Measurements from ENCODE around the gene ST8SIA5. TPM values are rescaled to one million over a fixed set of nuclear protein-coding genes. Genes with fewer than 3 reads are reported as not detected.

Gene ST8SIA5
- total RNA-seq, 1 experiment from 2014 or later: not detected

- no peak for TF ChIP-seq CTCF (conservative IDR thresholded peaks at IDR 0.05)
- Histone ChIP-seq H3K9me2 (ENCODE audit: insufficient read depth) (no peaks in the 10 kb centered on the region), H3K27ac (no peak overlapping the region), H3K79me2 (ENCODE audit: low read depth) (no peaks in the 10 kb centered on the region), H3K4me3 (no peak overlapping the region), H3K4me2 (no peak overlapping the region), H3K4me1 (replicated peaks; ENCODE audit: insufficient read depth) (no peaks in the 10 kb centered on the region), H3K9me3 (ENCODE audit: insufficient read depth, low read depth) (no peaks in the 10 kb centered on the region), H4K20me1 (ENCODE audit: insufficient read depth) (no peaks in the 10 kb centered on the region), H3K27me3 (ENCODE audit: insufficient read depth, low read depth) (peaks cover 57% of the 10 kb centered on the region), H2AFZ (no peak overlapping the region), H3F3A (ENCODE audit: insufficient read depth, low read depth) (no peaks in the 10 kb centered on the region), H3K36me3 (ENCODE audit: low read depth) (no peaks in the 10 kb centered on the region)
- ChIA-PET CTCF (no interaction called here), POLR2A (ENCODE audit: unreplicated experiment) (interaction anchor here (0.6 kb wide), 1 partner anchor 1827 kb away, joined by 5 read pairs; no protein-coding TSS in a partner anchor)
- DNase-seq: no peak
- no TSS peak for BruUV-seq (replicated peaks)
- intact Hi-C loops (cut with micrococcal nuclease; ENCODE audit: unreplicated experiment): no loop called here
Observed at GRCh38 chr18:46627136-46627535, 129.7 kb downstream of the ST8SIA5 start.

- no peaks in the 10 kb centered on the region for H3K79me2 ChIP-seq (ENCODE audit: low read depth)
- H2AFZ ChIP-seq: no peak overlapping the region
- CTCF ChIA-PET: no interaction called here
- TF ChIP-seq CTCF (conservative IDR thresholded peaks at IDR 0.05) (no peak), EZH2 (IDR thresholded peaks at IDR 0.05; ENCODE audit: low read depth) (no peak)
- no TSS peak for BruUV-seq (replicated peaks)
- no peak overlapping the region for H3K27ac ChIP-seq
- intact Hi-C loops (cut with micrococcal nuclease; ENCODE audit: unreplicated experiment): no loop called here
- no peaks in the 10 kb centered on the region for H3K36me3 ChIP-seq (ENCODE audit: low read depth)
- no peak overlapping the region for H3K4me2 ChIP-seq
- H3F3A ChIP-seq (ENCODE audit: insufficient read depth, low read depth): no peaks in the 10 kb centered on the region
- H3K4me3 ChIP-seq: no peak overlapping the region
- no peaks in the 10 kb centered on the region for H3K4me1 ChIP-seq (replicated peaks; ENCODE audit: insufficient read depth)
- H4K20me1 ChIP-seq (ENCODE audit: insufficient read depth): no peaks in the 10 kb centered on the region
- no peak for DNase-seq
- peaks cover 54% of the 10 kb centered on the region for H3K27me3 ChIP-seq (ENCODE audit: insufficient read depth, low read depth)
- H3K9me2 ChIP-seq (ENCODE audit: insufficient read depth): no peaks in the 10 kb centered on the region
- POLR2A ChIA-PET (ENCODE audit: unreplicated experiment): interaction anchor here (0.5 kb wide), 1 partner anchor 8 kb away, joined by 4 read pairs; no protein-coding TSS in a partner anchor
- no peaks in the 10 kb centered on the region for H3K9me3 ChIP-seq (ENCODE audit: insufficient read depth, low read depth)
Observed at GRCh38 chr18:46625069-46625468, 131.8 kb downstream of the ST8SIA5 start.

GRCh38 chr18:46624127-46624526, 132.7 kb downstream of the ST8SIA5 start:
- Histone ChIP-seq H4K20me1 (ENCODE audit: insufficient read depth) (no peaks in the 10 kb centered on the region; the same call in 1 of the 2 replicates), H3K9me2 (ENCODE audit: insufficient read depth) (no peaks in the 10 kb centered on the region), H3F3A (ENCODE audit: insufficient read depth, low read depth) (no peaks in the 10 kb centered on the region), H3K4me3 (no peak overlapping the region), H3K36me3 (ENCODE audit: low read depth) (no peaks in the 10 kb centered on the region), H3K9me3 (ENCODE audit: insufficient read depth, low read depth) (no peaks in the 10 kb centered on the region), H3K27me3 (ENCODE audit: insufficient read depth, low read depth) (peaks cover 57% of the 10 kb centered on the region), H3K4me2 (no peak overlapping the region), H3K79me2 (ENCODE audit: low read depth) (no peaks in the 10 kb centered on the region), H2AFZ (no peak overlapping the region), H3K27ac (no peak overlapping the region), H3K4me1 (replicated peaks; ENCODE audit: insufficient read depth) (no peaks in the 10 kb centered on the region)
- intact Hi-C loops (cut with micrococcal nuclease; ENCODE audit: unreplicated experiment): no loop called here
- no TSS peak for BruUV-seq (replicated peaks)
- TF ChIP-seq CTCF (conservative IDR thresholded peaks at IDR 0.05): no peak
- TF ChIP-seq EZH2 (IDR thresholded peaks at IDR 0.05; ENCODE audit: low read depth): no peak
- CTCF ChIA-PET: no interaction called here
- DNase-seq: no peak
- POLR2A ChIA-PET (ENCODE audit: unreplicated experiment): no interaction called here

Measured in PC-9 (cell line).